ENCODE measurements around the gene YAP1.

YAP1 gene

GRCh38 chr11:102073253-102073652 is 37.0 kb upstream of the YAP1 start:
- H3K4me3 ChIP-seq (ENCODE audit: low read depth, low read length), result no peak overlapping the region
- DNase-seq (ENCODE audit: low read depth), result no peak
- TF ChIP-seq, protein P1, sequence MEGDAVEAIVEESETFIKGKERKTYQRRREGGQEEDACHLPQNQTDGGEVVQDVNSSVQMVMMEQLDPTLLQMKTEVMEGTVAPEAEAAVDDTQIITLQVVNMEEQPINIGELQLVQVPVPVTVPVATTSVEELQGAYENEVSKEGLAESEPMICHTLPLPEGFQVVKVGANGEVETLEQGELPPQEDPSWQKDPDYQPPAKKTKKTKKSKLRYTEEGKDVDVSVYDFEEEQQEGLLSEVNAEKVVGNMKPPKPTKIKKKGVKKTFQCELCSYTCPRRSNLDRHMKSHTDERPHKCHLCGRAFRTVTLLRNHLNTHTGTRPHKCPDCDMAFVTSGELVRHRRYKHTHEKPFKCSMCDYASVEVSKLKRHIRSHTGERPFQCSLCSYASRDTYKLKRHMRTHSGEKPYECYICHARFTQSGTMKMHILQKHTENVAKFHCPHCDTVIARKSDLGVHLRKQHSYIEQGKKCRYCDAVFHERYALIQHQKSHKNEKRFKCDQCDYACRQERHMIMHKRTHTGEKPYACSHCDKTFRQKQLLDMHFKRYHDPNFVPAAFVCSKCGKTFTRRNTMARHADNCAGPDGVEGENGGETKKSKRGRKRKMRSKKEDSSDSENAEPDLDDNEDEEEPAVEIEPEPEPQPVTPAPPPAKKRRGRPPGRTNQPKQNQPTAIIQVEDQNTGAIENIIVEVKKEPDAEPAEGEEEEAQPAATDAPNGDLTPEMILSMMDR (conservative IDR thresholded peaks at IDR 0.05; ENCODE audit: low read depth, low read length), result no peak

GRCh38 chr11:102079625-102080024 is 30.6 kb upstream of the YAP1 start:
- H3K4me3 ChIP-seq (ENCODE audit: low read depth, low read length), result no peak overlapping the region
- DNase-seq (ENCODE audit: low read depth), result no peak
- TF ChIP-seq, protein P1 (conservative IDR thresholded peaks at IDR 0.05; ENCODE audit: low read depth, low read length), result no peak

DNA sequence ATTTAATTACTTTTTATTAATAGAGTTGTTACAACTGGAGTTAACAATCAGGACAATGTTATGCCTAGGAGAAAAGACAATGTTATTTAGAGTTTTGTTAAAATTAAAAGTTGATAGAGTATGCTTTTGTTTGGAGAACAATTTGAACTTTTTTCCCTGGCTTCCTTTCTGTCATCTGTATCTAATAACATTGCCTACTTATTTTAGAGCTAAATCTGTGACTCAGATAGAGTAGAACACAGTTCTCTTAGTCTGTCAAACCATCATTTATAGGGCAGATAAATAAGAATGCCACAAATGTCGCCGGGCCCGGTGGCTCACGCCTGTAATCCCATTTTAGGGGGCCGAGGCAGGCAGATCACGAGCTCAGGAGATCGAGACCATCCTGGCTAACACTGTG is 28.9 kb upstream of the YAP1 start:
- TF ChIP-seq, protein P1 (conservative IDR thresholded peaks at IDR 0.05; ENCODE audit: low read depth, low read length), result no peak
- H3K4me3 ChIP-seq (ENCODE audit: low read depth, low read length), result no peak overlapping the region
- no peak for DNase-seq (ENCODE audit: low read depth)

GRCh38 chr11:102085864-102086551 is 24.2 kb upstream of the YAP1 start:
- TF ChIP-seq, protein P1 (conservative IDR thresholded peaks at IDR 0.05; ENCODE audit: low read depth, low read length), result no peak
- H3K4me3 ChIP-seq (ENCODE audit: low read depth, low read length), result no peak overlapping the region
- DNase-seq (ENCODE audit: low read depth), result peak; percentile 41

DNA sequence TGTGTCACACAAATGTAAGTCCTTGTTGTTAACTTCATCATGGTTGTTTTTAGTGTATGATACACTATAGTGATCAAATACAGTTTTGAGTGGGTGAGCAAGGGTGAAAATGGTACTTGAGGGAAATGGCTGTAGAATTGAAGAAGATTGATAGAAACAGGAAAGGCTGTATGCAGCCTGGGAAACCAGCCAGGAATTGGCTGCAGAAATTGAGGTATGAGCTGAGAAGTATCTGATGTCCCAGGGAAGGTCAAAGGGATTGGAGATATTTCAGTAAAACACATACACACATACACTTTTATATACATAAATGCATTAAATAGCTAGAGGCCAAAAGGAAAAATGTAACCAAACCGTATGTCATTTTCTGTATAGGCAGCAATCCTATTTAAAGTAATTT is 13.1 kb upstream of the YAP1 start:
- no peak for DNase-seq (ENCODE audit: low read depth)
- TF ChIP-seq, protein P1 (conservative IDR thresholded peaks at IDR 0.05; ENCODE audit: low read depth, low read length), result no peak

GRCh38 chr11:102099755-102100154 is 10.5 kb upstream of the YAP1 start:
- no peak overlapping the region for H3K4me3 ChIP-seq (ENCODE audit: low read depth, low read length)
- TF ChIP-seq, protein P1 (conservative IDR thresholded peaks at IDR 0.05; ENCODE audit: low read depth, low read length), result no peak
- DNase-seq (ENCODE audit: low read depth), result no peak

More for the DNA sequence above, 13.1 kb upstream of the YAP1 start:
- H3K4me3 ChIP-seq (ENCODE audit: low read depth, low read length), result no peak overlapping the region
